ENCODE results near the gene TSPAN33.

GRCh38 chr7:129157651-129158050 lies 13.1 kb downstream of the TSPAN33 start:
- TF ChIP-seq CTCF (IDR thresholded peaks at IDR 0.05; ENCODE audit: borderline replicate concordance, extremely low read depth, low read length, poor library complexity, severe bottlenecking), result no peak
- TF ChIP-seq EZH2 (IDR thresholded peaks at IDR 0.05; ENCODE audit: borderline replicate concordance, low read depth, low read length, severe bottlenecking), result no peak
